HEK293 (cell line): ENCODE results near the gene BRD1.

Source experiments
- ATF2 ChIP-seq: fragments of 450-650 bp; formaldehyde crosslinking; IDR thresholded peaks from 2 replicates; pipeline ENCODE4 v1.5.1; 2016; ENCODE audit warnings: missing biosample characterization, missing genetic modification characterization, low read depth
- BCL11B ChIP-seq: fragments of 450-650 bp; formaldehyde crosslinking; IDR thresholded peaks from 2 replicates; pipeline ENCODE4 v1.5.1; 2016; ENCODE audit warnings: low read depth, missing biosample characterization, missing genetic modification characterization
- CTCF ChIP-seq: fragments of 450-650 bp; formaldehyde crosslinking; IDR thresholded peaks from 2 replicates; pipeline ENCODE4 v1.5.1; 2016; ENCODE audit warnings: missing biosample characterization, missing genetic modification characterization
- HIC1 ChIP-seq: fragments of 450-650 bp; formaldehyde crosslinking; IDR thresholded peaks from 2 replicates; pipeline ENCODE4 v1.5.1; 2016; ENCODE audit warnings: missing biosample characterization, missing genetic modification characterization
- HOXC10 ChIP-seq: sonication (generic); formaldehyde crosslinking; IDR thresholded peaks from 2 replicates; pipeline ENCODE4 v1.8.1; 2023; ENCODE audit warnings: mild to moderate bottlenecking, missing genetic modification reagents
- INSM2 ChIP-seq: fragments of 450-650 bp; formaldehyde crosslinking; IDR thresholded peaks from 2 replicates; pipeline ENCODE4 v1.5.1; 2016; ENCODE audit warnings: missing biosample characterization, missing genetic modification characterization
- KLF9 ChIP-seq: fragments of 450-650 bp; formaldehyde crosslinking; IDR thresholded peaks from 2 replicates; pipeline ENCODE4 v1.5.1; 2016; ENCODE audit warnings: missing biosample characterization, missing genetic modification characterization, low read depth
- OSR2 ChIP-seq: fragments of 450-650 bp; formaldehyde crosslinking; IDR thresholded peaks from 2 replicates; pipeline ENCODE4 v1.5.1; 2016; ENCODE audit warnings: missing biosample characterization, missing genetic modification characterization
- SCRT1 ChIP-seq: fragments of 450-650 bp; formaldehyde crosslinking; IDR thresholded peaks from 2 replicates; pipeline ENCODE4 v1.5.1; 2016; ENCODE audit warnings: missing biosample characterization, missing genetic modification characterization, borderline replicate concordance
- ZBTB20 ChIP-seq: fragments of 450-650 bp; formaldehyde crosslinking; IDR thresholded peaks from 2 replicates; pipeline ENCODE4 v1.5.1; 2016; ENCODE audit warnings: missing biosample characterization, missing genetic modification characterization
- ZBTB48 ChIP-seq: fragments of 450-650 bp; formaldehyde crosslinking; IDR thresholded peaks from 2 replicates; pipeline ENCODE4 v1.5.1; 2016; ENCODE audit warnings: missing biosample characterization, missing genetic modification characterization
- ZBTB6 ChIP-seq: fragments of 450-650 bp; formaldehyde crosslinking; IDR thresholded peaks from 2 replicates; pipeline ENCODE4 v1.5.1; 2017; ENCODE audit warnings: missing biosample characterization, missing genetic modification characterization
- ZNF138 ChIP-seq: fragments of 450-650 bp; formaldehyde crosslinking; IDR thresholded peaks from 2 replicates; pipeline ENCODE4 v1.5.1; 2016; ENCODE audit warnings: missing biosample characterization, missing genetic modification characterization, borderline replicate concordance
- ZNF146 ChIP-seq: fragments of 450-650 bp; formaldehyde crosslinking; IDR thresholded peaks from 2 replicates; pipeline ENCODE4 v1.5.1; 2016; ENCODE audit warnings: missing biosample characterization, missing genetic modification characterization
- ZNF214 ChIP-seq: fragments of 450-650 bp; formaldehyde crosslinking; IDR thresholded peaks from 2 replicates; pipeline ENCODE4 v1.5.1; 2017; ENCODE audit warnings: missing biosample characterization, mild to moderate bottlenecking, missing genetic modification characterization, borderline replicate concordance
- ZNF221 ChIP-seq: fragments of 450-650 bp; formaldehyde crosslinking; IDR thresholded peaks from 2 replicates; pipeline ENCODE4 v1.5.1; 2017; ENCODE audit warnings: missing biosample characterization, missing genetic modification characterization, borderline replicate concordance
- ZNF24 ChIP-seq: fragments of 450-650 bp; formaldehyde crosslinking; IDR thresholded peaks from 2 replicates; pipeline ENCODE4 v1.5.1; 2016; ENCODE audit warnings: missing biosample characterization, missing genetic modification characterization
- ZNF248 ChIP-seq: fragments of 450-650 bp; formaldehyde crosslinking; IDR thresholded peaks from 2 replicates; pipeline ENCODE4 v1.5.1; 2017; ENCODE audit warnings: missing biosample characterization, missing genetic modification characterization
- ZNF280D ChIP-seq: fragments of 450-650 bp; formaldehyde crosslinking; IDR thresholded peaks from 2 replicates; pipeline ENCODE4 v1.5.1; 2016; ENCODE audit warnings: missing biosample characterization, missing genetic modification characterization
- ZNF362 ChIP-seq: fragments of 450-650 bp; formaldehyde crosslinking; IDR thresholded peaks from 2 replicates; pipeline ENCODE4 v1.5.1; 2016; ENCODE audit warnings: missing biosample characterization, missing genetic modification characterization
- ZNF404 ChIP-seq: fragments of 450-650 bp; formaldehyde crosslinking; IDR thresholded peaks from 2 replicates; pipeline ENCODE4 v1.5.1; 2017; ENCODE audit warnings: missing biosample characterization, missing genetic modification characterization
- ZNF416 ChIP-seq: fragments of 450-650 bp; formaldehyde crosslinking; IDR thresholded peaks from 2 replicates; pipeline ENCODE4 v1.5.1; 2016; ENCODE audit warnings: missing biosample characterization, missing genetic modification characterization
- ZNF473 ChIP-seq: fragments of 450-650 bp; formaldehyde crosslinking; IDR thresholded peaks from 2 replicates; pipeline ENCODE4 v1.5.1; 2017; ENCODE audit warnings: missing biosample characterization, missing genetic modification characterization
- ZNF560 ChIP-seq: fragments of 450-650 bp; formaldehyde crosslinking; IDR thresholded peaks from 2 replicates; pipeline ENCODE4 v1.5.1; 2017; ENCODE audit warnings: missing biosample characterization, missing genetic modification characterization, borderline replicate concordance
- ZNF571 ChIP-seq: fragments of 450-650 bp; formaldehyde crosslinking; IDR thresholded peaks from 2 replicates; pipeline ENCODE4 v1.5.0; 2017; ENCODE audit warnings: missing biosample characterization, missing genetic modification characterization
- ZNF629 ChIP-seq: fragments of 450-650 bp; formaldehyde crosslinking; IDR thresholded peaks from 2 replicates; pipeline ENCODE4 v1.5.1; 2017; ENCODE audit warnings: missing biosample characterization, missing genetic modification characterization
- ZSCAN30 ChIP-seq: fragments of 450-650 bp; IDR thresholded peaks from 2 replicates; pipeline ENCODE4 v1.5.1; 2018; ENCODE audit warnings: missing biosample characterization, mild to moderate bottlenecking, missing genetic modification characterization, moderate library complexity

BRD1 gene

GRCh38 chr22:49767355-49768062 lies 60.2 kb downstream of the BRD1 start (continued):
- TF ChIP-seq ZNF24, result no peak
- peak; percentile 64; the same call in 1 of the 2 replicates for TF ChIP-seq ZNF362 (tag by site-specific recombination)
- no peak for TF ChIP-seq ATF2
- 0 out of 2 replicates have a peak, but pooled peaks have one; percentile 25 for TF ChIP-seq KLF9 (tag by site-specific recombination)
- peak; percentile 100 for TF ChIP-seq SCRT1 (tag by site-specific recombination)
- 0 out of 2 replicates have a peak, but pooled peaks have one; percentile 75 for TF ChIP-seq ZNF221
- TF ChIP-seq HIC1 (tag by site-specific recombination), result no peak
- no peak for TF ChIP-seq ZNF214
- TF ChIP-seq ZNF248, result no peak; the same call in 1 of the 2 replicates
- TF ChIP-seq ZBTB6 (tag by site-specific recombination), result no peak
- no peak for TF ChIP-seq ZNF138 (tag by site-specific recombination)
- TF ChIP-seq OSR2 (tag by site-specific recombination), result no peak
- no peak for TF ChIP-seq ZNF560
- TF ChIP-seq ZBTB48 (tag by site-specific recombination), result no peak
- TF ChIP-seq ZNF416, result no peak
- peak; percentile 52 for TF ChIP-seq CTCF
- TF ChIP-seq ZNF404, result no peak
- TF ChIP-seq ZNF473 (tag by site-specific recombination), result no peak
- peak; percentile 35; the same call in 1 of the 2 replicates for TF ChIP-seq ZNF629
- 0 out of 2 replicates have a peak, but pooled peaks have one; percentile 28 for TF ChIP-seq ZSCAN30 (tag by site-specific recombination)
- TF ChIP-seq ZNF571, result no peak
- no peak for TF ChIP-seq BCL11B (tag by site-specific recombination)
- 0 out of 2 replicates have a peak, but pooled peaks have one; percentile 47 for TF ChIP-seq INSM2 (tag by site-specific recombination)
- no peak for TF ChIP-seq ZNF146 (tag by site-specific recombination)
- TF ChIP-seq HOXC10, result no peak
- TF ChIP-seq ZBTB20 (tag by site-specific recombination), result no peak
- TF ChIP-seq ZNF280D (tag by site-specific recombination), result peak; percentile 99
